Chondrocyte (in vitro differentiated cells): Measurements from ENCODE around the gene CKMT2. TPM values are rescaled to one million over a fixed set of nuclear protein-coding genes. Genes with fewer than 3 reads are reported as not detected.

Experiments
- DNase-seq: peaks from one replicate; pipeline ENCODE4 v3.0.0; 2021; ENCODE audit warnings: mixed read lengths, low spot score
- H3K27ac Mint-ChIP-seq: one replicate; pipeline ENCODE4 v1.8.0; 2021; ENCODE audit warnings: mild to moderate bottlenecking, moderate library complexity, mixed read lengths; ENCODE audit not compliant: unreplicated experiment
- H3K27me3 Mint-ChIP-seq: 2 replicates; pipeline ENCODE4 v1.8.0; 2021; ENCODE audit warnings: low read depth, mixed read lengths
- H3K36me3 Mint-ChIP-seq: 2 replicates; pipeline ENCODE4 v1.8.0; 2021; ENCODE audit warnings: low read depth, mixed read lengths
- H3K4me1 Mint-ChIP-seq: 2 replicates; pipeline ENCODE4 v1.8.0; 2021; ENCODE audit warnings: low read depth, mild to moderate bottlenecking, mixed read lengths
- H3K4me3 Mint-ChIP-seq: one replicate; pipeline ENCODE4 v1.8.0; 2021; ENCODE audit warnings: mild to moderate bottlenecking, moderate library complexity, mixed read lengths; ENCODE audit not compliant: unreplicated experiment
- H3K9me3 Mint-ChIP-seq: 2 replicates; pipeline ENCODE4 v1.8.0; 2021; ENCODE audit warnings: low read depth, mixed read lengths
- CTCF ChIP-seq: fragments of 200-600 bp; sonication (generic); IDR thresholded peaks from 2 replicates; pipeline ENCODE4 v1.5.0; 2021; ENCODE audit warnings: antibody characterized with exemption, mild to moderate bottlenecking, moderate library complexity
- total RNA-seq: library from RNA; stranded (reverse); gene quantifications from 3 replicates; pipeline ENCODE4 v1.2.1, GENCODE V29; 2021

Gene CKMT2
- total RNA-seq, 1 donor from 2014 or later, result not detected

GRCh38 chr5:81246697-81247096, 13.6 kb downstream of the CKMT2 start:
- DNase-seq, result no peak
- no peaks in the 10 kb centered on the region for H3K27me3 Mint-ChIP-seq
- H3K9me3 Mint-ChIP-seq, result peaks cover 6% of the 10 kb centered on the region
- H3K27ac Mint-ChIP-seq, result no peak overlapping the region
- peaks cover 7% of the 10 kb centered on the region for H3K4me1 Mint-ChIP-seq
- no peak for TF ChIP-seq CTCF
- no peak overlapping the region for H3K4me3 Mint-ChIP-seq
- H3K36me3 Mint-ChIP-seq, result peaks cover 8% of the 10 kb centered on the region

GRCh38 chr5:81247441-81247972, 14.4 kb downstream of the CKMT2 start:
- Mint-ChIP-seq H3K9me3 (peaks cover 6% of the 10 kb centered on the region), H3K27me3 (no peaks in the 10 kb centered on the region), H3K36me3 (peaks cover 8% of the 10 kb centered on the region), H3K4me3 (no peak overlapping the region), H3K4me1 (peaks cover 7% of the 10 kb centered on the region), H3K27ac (no peak overlapping the region)
- DNase-seq, result no peak
- TF ChIP-seq CTCF, result no peak

- DNase-seq, result no peak
- Mint-ChIP-seq H3K27me3 (no peaks in the 10 kb centered on the region), H3K4me1 (peaks cover 4% of the 10 kb centered on the region), H3K9me3 (peaks cover 6% of the 10 kb centered on the region), H3K36me3 (peaks cover 8% of the 10 kb centered on the region), H3K4me3 (no peak overlapping the region), H3K27ac (no peak overlapping the region)
- TF ChIP-seq CTCF, result no peak
Observed at GRCh38 chr5:81249240-81249639, 16.1 kb downstream of the CKMT2 start.

GRCh38 chr5:81250004-81250403, 16.9 kb downstream of the CKMT2 start:
- H3K4me1 Mint-ChIP-seq, result peaks cover 4% of the 10 kb centered on the region
- no peak overlapping the region for H3K27ac Mint-ChIP-seq
- H3K27me3 Mint-ChIP-seq, result no peaks in the 10 kb centered on the region
- H3K36me3 Mint-ChIP-seq, result peaks cover 8% of the 10 kb centered on the region
- no peak for TF ChIP-seq CTCF
- peaks cover 6% of the 10 kb centered on the region for H3K9me3 Mint-ChIP-seq
- DNase-seq, result no peak
- no peak overlapping the region for H3K4me3 Mint-ChIP-seq

- Mint-ChIP-seq H3K4me1 (peaks cover 7% of the 10 kb centered on the region), H3K27ac (no peak overlapping the region), H3K4me3 (no peak overlapping the region), H3K27me3 (no peaks in the 10 kb centered on the region), H3K36me3 (peaks cover 8% of the 10 kb centered on the region), H3K9me3 (peaks cover 6% of the 10 kb centered on the region)
- DNase-seq, result no peak
- no peak for TF ChIP-seq CTCF
Observed at GRCh38 chr5:81251922-81252321, 18.8 kb downstream of the CKMT2 start.
